ENCODE data around the gene CEP78. TPM values are rescaled to one million over a fixed set of nuclear protein-coding genes. Genes with fewer than 3 reads are reported as not detected.
A peak's percentile ranks its signal among the peaks of the same experiment; 100 is the strongest.

Gene CEP78
- total and polyA plus RNA-seq, 12 donors: 1.7 to 5.7 (median 3.2) TPM

DNA sequence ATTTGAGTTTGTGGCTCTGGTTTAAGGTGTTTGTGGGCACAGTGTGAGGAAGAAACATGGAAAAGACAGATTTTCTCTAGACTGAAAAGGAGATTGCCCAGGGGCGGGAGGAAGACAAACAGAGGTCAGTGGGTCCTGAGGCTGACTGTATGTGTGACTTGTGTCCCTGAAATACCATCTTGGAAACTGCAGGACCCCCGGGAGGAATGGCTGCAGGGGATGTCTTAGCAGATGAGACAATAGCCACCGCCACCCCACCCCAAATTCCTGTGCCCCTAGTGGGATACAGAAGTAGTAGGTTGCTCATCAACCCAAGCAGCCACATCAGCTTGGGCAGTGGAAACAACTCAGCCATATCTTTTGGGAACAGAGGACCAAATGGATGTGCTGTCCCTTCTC, 59.3 kb downstream of the CEP78 start:
- H3K4me3 ChIP-seq: no peak overlapping the region
- WGBS, 2 donors: 87 to 92% methylated on average over 3 of the region's 3 CpGs
- H3K27me3 ChIP-seq: peaks cover 0 to 41% (median 32%) of the 10 kb centered on the region in 7 donors
- ATAC-seq: no peak
- no peaks in the 10 kb centered on the region for H3K9me3 ChIP-seq
- no peak overlapping the region for H3K27ac ChIP-seq
- intact Hi-C loops (cut with DNase I): no loop called here
- TF ChIP-seq CTCF (IDR thresholded peaks at IDR 0.05): no peak
- peaks cover 6 to 28% (median 23%) of the 10 kb centered on the region in 9 donors for H3K4me1 ChIP-seq
- no peak for DNase-seq
- no peaks in the 10 kb centered on the region for H3K36me3 ChIP-seq

- H3K4me1 ChIP-seq: peaks cover 6 to 28% (median 23%) of the 10 kb centered on the region in 9 donors
- peak overlapping the region in 4 of 10 donors; percentile 49 to 61 (median 57) for H3K4me3 ChIP-seq
- H3K36me3 ChIP-seq: no peaks in the 10 kb centered on the region
- H3K9me3 ChIP-seq: no peaks in the 10 kb centered on the region
- TF ChIP-seq CTCF (IDR thresholded peaks at IDR 0.05): no peak
- peaks cover 0 to 47% (median 37%) of the 10 kb centered on the region in 7 donors for H3K27me3 ChIP-seq
- H3K27ac ChIP-seq: no peak overlapping the region
- DNase-seq (no peak), ATAC-seq (no peak)
- intact Hi-C loops (cut with DNase I): no loop called here
- WGBS, 2 donors: 57 to 61% methylated on average over 6 of the region's 6 CpGs
These were observed 59.9 kb downstream of the CEP78 start for GRCh38 chr9:78295731-78296130.

DNA sequence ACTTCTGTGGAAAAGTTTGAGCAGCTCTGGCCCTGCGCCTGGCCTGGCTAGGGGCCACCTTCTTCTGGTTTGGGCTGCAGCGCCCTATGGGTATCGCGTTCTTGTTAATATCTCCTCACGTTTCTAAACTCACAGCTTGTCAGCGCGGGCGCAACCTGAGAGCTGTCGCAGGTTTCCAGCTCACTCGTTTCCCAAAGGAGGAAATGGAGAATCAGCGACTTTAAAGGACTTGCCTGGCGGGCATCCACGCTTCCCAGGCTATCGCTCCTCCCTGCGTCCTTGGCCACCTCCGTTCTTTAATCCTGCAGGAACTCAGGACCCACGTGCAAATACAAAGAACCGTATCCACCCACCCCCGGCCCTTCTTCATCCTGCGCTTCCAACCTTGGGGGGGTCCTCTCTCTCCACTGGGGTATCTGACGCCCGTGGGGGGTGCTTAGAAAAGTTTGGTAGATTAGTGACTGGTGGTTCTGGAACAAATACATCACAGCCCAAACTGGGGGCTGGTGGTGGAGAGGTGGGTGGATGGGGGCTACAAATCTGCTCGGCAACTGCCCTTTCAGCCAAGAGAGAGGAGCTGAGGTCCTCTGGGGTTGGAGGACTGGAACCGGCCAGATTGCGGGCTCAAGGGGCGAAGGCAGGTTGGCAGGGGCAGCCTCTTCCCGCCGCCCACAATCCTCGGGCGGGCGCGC, 60.5 kb downstream of the CEP78 start:
- Histone ChIP-seq H3K9me3 (no peaks in the 10 kb centered on the region), H3K4me1 (peaks cover 6 to 28% (median 23%) of the 10 kb centered on the region in 9 donors), H3K4me3 (peak overlapping the region; percentile 34 to 70 (median 57)), H3K27ac (peak overlapping the region in 2 of 10 donors; percentile 28 to 36), H3K36me3 (no peaks in the 10 kb centered on the region), H3K27me3 (peaks cover 0 to 50% (median 43%) of the 10 kb centered on the region in 7 donors)
- peak; percentile 12 to 57 (median 18) for ATAC-seq
- 1 to 3% methylated on average over 32 of the region's 32 CpGs for WGBS, 2 donors
- peak; percentile 9 to 42 for DNase-seq
- intact Hi-C loops (cut with DNase I): no loop called here
- no peak for TF ChIP-seq CTCF (IDR thresholded peaks at IDR 0.05)

GRCh38 chr9:78296893-78297671, 61.2 kb downstream of the CEP78 start, which contains the start of gene PSAT1:
Gene PSAT1, plus strand, starts transcription at chr9:78297125. Its CDS starts 86 bp downstream, at chr9:78297211.
- Histone ChIP-seq H3K4me3 (peak within 1 kb of the TSS; percentile 34 to 70 (median 57)), H3K9me3 (no peaks in the 10 kb centered on the region), H3K4me1 (peaks cover 6 to 28% (median 23%) of the 10 kb centered on the region in 9 donors), H3K36me3 (no peaks in the 10 kb centered on the region), H3K27ac (peak within 1 kb of the TSS in 2 of 10 donors; percentile 28 to 36), H3K27me3 (peaks cover 0 to 53% (median 47%) of the 10 kb centered on the region in 7 donors)
- ATAC-seq (peak; percentile 94 to 98 (median 96)), DNase-seq (peak; percentile 74 to 76)
- peak in 1 of 9 donors; percentile 10 for TF ChIP-seq CTCF (IDR thresholded peaks at IDR 0.05)
- intact Hi-C loops (cut with DNase I): no loop called here
- WGBS, 2 donors: 0 to 1% methylated on average over 75 to 76 of the region's 76 CpGs

Data from heart right ventricle (tissue), 16 donors.